Fibroblast of lung (primary cell): ENCODE data around the gene DNAJC1. TPM values are rescaled to one million over a fixed set of nuclear protein-coding genes. Genes with fewer than 3 reads are reported as not detected.

Experiments used
- DNase-seq, 2 donors: peaks; one replicate each; pipeline versions ENCODE4 v3.0.0 to v3.0.0-alpha.2; 2010; ENCODE audit warnings: low read depth in 2 of 2
- H2AFZ ChIP-seq: 2 replicates; pipeline ENCODE4 v1.5.1; 2012; ENCODE audit warnings: low read length, control low read depth, inconsistent platforms
- H3K27ac ChIP-seq: 2 replicates; pipeline ENCODE4 v1.5.1; 2011; ENCODE audit warnings: low read length, control low read depth; ENCODE audit not compliant: insufficient read depth
- H3K27me3 ChIP-seq: 2 replicates; pipeline ENCODE4 v1.5.1; 2011; ENCODE audit warnings: mild to moderate bottlenecking, low read length; ENCODE audit not compliant: control insufficient read depth, insufficient read depth
- H3K36me3 ChIP-seq: 2 replicates; pipeline ENCODE4 v1.5.1; 2011; ENCODE audit warnings: low read length; ENCODE audit not compliant: control insufficient read depth, insufficient read depth
- H3K4me1 ChIP-seq: 2 replicates; pipeline ENCODE4 v1.5.1; 2011; ENCODE audit warnings: low read length; ENCODE audit not compliant: control insufficient read depth, insufficient read depth; ENCODE audit errors: extremely low read depth
- H3K4me2 ChIP-seq: 2 replicates; pipeline ENCODE4 v1.5.1; 2011; ENCODE audit warnings: low read length, control low read depth; ENCODE audit not compliant: insufficient read depth; ENCODE audit errors: extremely low read depth
- H3K4me3 ChIP-seq, 4 experiments: fragments of 200-600 bp in 1 of 4; sonication (generic) in 1 of 4; replicated peaks in 1 of 4; 2 replicates each; pipeline ENCODE4 v1.5.1; 2011 to 2016; ENCODE audit warnings: low read length in 4 of 4, low read depth in 3 of 4, mild to moderate bottlenecking in 3 of 4, control low read depth in 2 of 4, inconsistent platforms in 1 of 4, mixed read lengths in 1 of 4; ENCODE audit not compliant: insufficient read depth in 1 of 4; ENCODE audit errors: control extremely low read depth in 1 of 4
- H3K79me2 ChIP-seq: 2 replicates; pipeline ENCODE4 v1.5.1; 2012; ENCODE audit warnings: mild to moderate bottlenecking, low read length, inconsistent platforms; ENCODE audit not compliant: control insufficient read depth, insufficient read depth
- H3K9ac ChIP-seq: 2 replicates; pipeline ENCODE4 v1.5.1; 2011; ENCODE audit warnings: mild to moderate bottlenecking, low read length, control low read depth; ENCODE audit not compliant: insufficient read depth
- H3K9me3 ChIP-seq: 2 replicates; pipeline ENCODE4 v1.5.1; 2012; ENCODE audit warnings: low read depth, low read length; ENCODE audit not compliant: control insufficient read depth, insufficient read depth
- H4K20me1 ChIP-seq: 2 replicates; pipeline ENCODE4 v1.5.1; 2011; ENCODE audit warnings: low read length; ENCODE audit not compliant: control insufficient read depth, insufficient read depth; ENCODE audit errors: extremely low read depth
- EZH2 ChIP-seq: IDR thresholded peaks from 2 replicates; pipeline ENCODE4 v1.5.1; 2012; ENCODE audit warnings: low read length, control low read depth, mild to moderate bottlenecking; ENCODE audit errors: missing control alignments
- polyA plus RNA-seq, 2 donors: library from polyadenylated mRNA; depleted of rRNA in 1 of 2; stranded (reverse) in 1 of 2; unstranded in 1 of 2; fragments of >200 nt; gene quantifications; 2 replicates each; pipeline ENCODE4 v1.2.1, GENCODE V29; 2011 to 2012; ENCODE audit warnings: missing spikeins in 1 of 2
- total RNA-seq: library from RNA; depleted of rRNA; stranded (reverse); fragments of >200 nt; gene quantifications from 2 replicates; pipeline ENCODE4 v1.2.1, GENCODE V29; 2014
- TF ChIP-seq, protein P1 (sequence below), 2 donors: IDR thresholded peaks in 1 of 2; conservative IDR thresholded peaks in 1 of 2; 1 replicate in 1 of 2; 2 replicates in 1 of 2; pipeline ENCODE4 v1.5.1; 2011 to 2012; ENCODE audit warnings: low read length in 2 of 2, control low read depth in 1 of 2, inconsistent platforms in 1 of 2, low read depth in 1 of 2, mild to moderate bottlenecking in 1 of 2

Gene DNAJC1
- total and polyA plus RNA-seq, 2 donors (not counting 1 experiment from before 2014, with no cell fraction given): 27.7 to 46.2 TPM

GRCh38 chr10:21993360-21994001 lies 10.0 kb downstream of the DNAJC1 start:
- no peaks in the 10 kb centered on the region for H3K27me3 ChIP-seq
- H3K9me3 ChIP-seq: no peaks in the 10 kb centered on the region
- no peaks in the 10 kb centered on the region for H4K20me1 ChIP-seq
- H3K9ac ChIP-seq: no peak overlapping the region
- TF ChIP-seq, protein P1, sequence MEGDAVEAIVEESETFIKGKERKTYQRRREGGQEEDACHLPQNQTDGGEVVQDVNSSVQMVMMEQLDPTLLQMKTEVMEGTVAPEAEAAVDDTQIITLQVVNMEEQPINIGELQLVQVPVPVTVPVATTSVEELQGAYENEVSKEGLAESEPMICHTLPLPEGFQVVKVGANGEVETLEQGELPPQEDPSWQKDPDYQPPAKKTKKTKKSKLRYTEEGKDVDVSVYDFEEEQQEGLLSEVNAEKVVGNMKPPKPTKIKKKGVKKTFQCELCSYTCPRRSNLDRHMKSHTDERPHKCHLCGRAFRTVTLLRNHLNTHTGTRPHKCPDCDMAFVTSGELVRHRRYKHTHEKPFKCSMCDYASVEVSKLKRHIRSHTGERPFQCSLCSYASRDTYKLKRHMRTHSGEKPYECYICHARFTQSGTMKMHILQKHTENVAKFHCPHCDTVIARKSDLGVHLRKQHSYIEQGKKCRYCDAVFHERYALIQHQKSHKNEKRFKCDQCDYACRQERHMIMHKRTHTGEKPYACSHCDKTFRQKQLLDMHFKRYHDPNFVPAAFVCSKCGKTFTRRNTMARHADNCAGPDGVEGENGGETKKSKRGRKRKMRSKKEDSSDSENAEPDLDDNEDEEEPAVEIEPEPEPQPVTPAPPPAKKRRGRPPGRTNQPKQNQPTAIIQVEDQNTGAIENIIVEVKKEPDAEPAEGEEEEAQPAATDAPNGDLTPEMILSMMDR (conservative IDR thresholded peaks at IDR 0.05 in 1 of 2, IDR thresholded peaks at IDR 0.05 in 1 of 2; ENCODE audit: low read depth in 1 of 2, low read length in 2 of 2): peak; percentile 9 to 33
- TF ChIP-seq EZH2: no peak
- H3K4me1 ChIP-seq: no peaks in the 10 kb centered on the region
- H3K4me3 ChIP-seq: no peak overlapping the region
- no peak overlapping the region for H2AFZ ChIP-seq
- no peak overlapping the region for H3K4me2 ChIP-seq
- H3K27ac ChIP-seq: no peak overlapping the region
- peaks cover 4% of the 10 kb centered on the region for H3K79me2 ChIP-seq
- peak in 1 of 2 donors; percentile 64 for DNase-seq
- H3K36me3 ChIP-seq: no peaks in the 10 kb centered on the region

GRCh38 chr10:21991785-21992184 lies 11.7 kb downstream of the DNAJC1 start:
- H3K4me1 ChIP-seq: no peaks in the 10 kb centered on the region
- no peak overlapping the region for H3K4me2 ChIP-seq
- H3K27me3 ChIP-seq: no peaks in the 10 kb centered on the region
- H3K9ac ChIP-seq: no peak overlapping the region
- DNase-seq: no peak
- TF ChIP-seq, protein P1 (conservative IDR thresholded peaks at IDR 0.05 in 1 of 2, IDR thresholded peaks at IDR 0.05 in 1 of 2; ENCODE audit: low read depth in 1 of 2, low read length in 2 of 2): no peak
- TF ChIP-seq EZH2: no peak
- no peaks in the 10 kb centered on the region for H3K9me3 ChIP-seq
- H4K20me1 ChIP-seq: no peaks in the 10 kb centered on the region
- no peak overlapping the region for H3K4me3 ChIP-seq
- no peak overlapping the region for H3K27ac ChIP-seq
- H2AFZ ChIP-seq: no peak overlapping the region
- no peaks in the 10 kb centered on the region for H3K36me3 ChIP-seq
- peaks cover 2% of the 10 kb centered on the region for H3K79me2 ChIP-seq

DNA sequence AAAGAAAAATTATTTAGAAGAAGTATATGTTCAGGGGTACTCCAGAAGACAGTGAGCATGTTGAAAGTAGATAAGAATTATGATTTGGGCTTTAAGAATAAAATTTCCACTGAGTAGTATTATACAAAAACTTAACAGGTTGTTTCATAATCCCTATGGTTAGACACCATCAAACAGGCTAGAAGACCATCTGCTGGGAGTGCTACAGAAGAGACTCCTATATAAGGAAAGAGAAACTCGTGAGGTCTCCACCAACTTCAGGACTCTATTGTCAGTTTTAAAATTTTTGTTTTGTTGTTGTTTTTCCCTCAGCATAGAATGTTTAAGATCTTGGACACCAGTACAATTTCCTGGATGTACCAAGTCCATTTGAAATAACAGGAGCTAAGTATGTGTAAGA lies 13.1 kb downstream of the DNAJC1 start:
- Histone ChIP-seq H3K9me3 (no peaks in the 10 kb centered on the region), H3K27me3 (no peaks in the 10 kb centered on the region), H3K4me2 (no peak overlapping the region), H3K27ac (no peak overlapping the region), H2AFZ (no peak overlapping the region), H3K79me2 (peaks cover 2% of the 10 kb centered on the region), H3K36me3 (no peaks in the 10 kb centered on the region), H3K4me3 (no peak overlapping the region), H3K4me1 (no peaks in the 10 kb centered on the region), H4K20me1 (no peaks in the 10 kb centered on the region), H3K9ac (no peak overlapping the region)
- DNase-seq: no peak
- no peak for TF ChIP-seq EZH2
- TF ChIP-seq, protein P1 (conservative IDR thresholded peaks at IDR 0.05 in 1 of 2, IDR thresholded peaks at IDR 0.05 in 1 of 2; ENCODE audit: low read depth in 1 of 2, low read length in 2 of 2): no peak
